WTC11 (cell line): ENCODE results near the gene ST6GALNAC3.
"Not testable (repeated sequence)": the region's sequence is repeated elsewhere in the genome, so short reads cannot be mapped to it uniquely, and the experiment has no call there.

Experiments used
- JUN ChIP-seq: sonication (generic); formaldehyde crosslinking; IDR thresholded peaks from 2 replicates; pipeline ENCODE4 v1.8.0; 2023; ENCODE audit warnings: mild to moderate bottlenecking, missing genetic modification reagents
- ZNF121 ChIP-seq: sonication (generic); formaldehyde crosslinking; IDR thresholded peaks from 2 replicates; pipeline ENCODE4 v1.8.0; 2023; ENCODE audit warnings: missing genetic modification reagents
- ZNF232 ChIP-seq: sonication (generic); formaldehyde crosslinking; IDR thresholded peaks from 2 replicates; pipeline ENCODE4 v1.8.0; 2022; ENCODE audit warnings: mild to moderate bottlenecking, missing genetic modification reagents
- TF ChIP-seq, protein P1 (sequence below): fragments of 200-600 bp; IDR thresholded peaks from 2 replicates; pipeline ENCODE4 v1.8.0; 2022; ENCODE audit warnings: antibody characterized with exemption
- TF ChIP-seq, protein P2 (sequence below): fragments of 250-450 bp; sonication (Bioruptor Pico); IDR thresholded peaks from 2 replicates; pipeline ENCODE4 v1.9.0; 2021; ENCODE audit warnings: mild to moderate bottlenecking
- TF ChIP-seq, protein P3 (sequence below): sonication (generic); formaldehyde crosslinking; IDR thresholded peaks from 2 replicates; pipeline ENCODE4 v1.8.1; 2022; ENCODE audit warnings: low read depth, missing genetic modification reagents, borderline replicate concordance

DNA sequence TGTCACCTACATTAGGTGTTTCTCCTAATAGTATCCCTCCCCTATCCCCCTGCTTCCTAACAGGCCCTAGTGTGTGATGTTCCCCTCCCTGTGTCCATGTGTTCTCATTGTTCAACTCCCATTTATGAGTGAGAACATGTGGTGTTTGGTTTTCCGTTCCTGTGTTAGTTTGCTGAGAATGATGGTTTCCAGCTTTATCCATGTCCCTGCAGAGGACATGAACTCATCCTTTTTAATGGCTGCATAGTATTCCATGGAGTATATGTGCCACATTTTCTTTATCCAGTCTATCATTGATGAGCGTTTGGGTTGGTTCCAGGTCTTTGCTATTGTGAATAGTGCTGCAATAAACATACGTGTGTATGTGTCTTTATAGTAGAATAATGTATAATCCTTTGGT, 267.3 kb downstream of the ST6GALNAC3 start:
- TF ChIP-seq, protein P1, sequence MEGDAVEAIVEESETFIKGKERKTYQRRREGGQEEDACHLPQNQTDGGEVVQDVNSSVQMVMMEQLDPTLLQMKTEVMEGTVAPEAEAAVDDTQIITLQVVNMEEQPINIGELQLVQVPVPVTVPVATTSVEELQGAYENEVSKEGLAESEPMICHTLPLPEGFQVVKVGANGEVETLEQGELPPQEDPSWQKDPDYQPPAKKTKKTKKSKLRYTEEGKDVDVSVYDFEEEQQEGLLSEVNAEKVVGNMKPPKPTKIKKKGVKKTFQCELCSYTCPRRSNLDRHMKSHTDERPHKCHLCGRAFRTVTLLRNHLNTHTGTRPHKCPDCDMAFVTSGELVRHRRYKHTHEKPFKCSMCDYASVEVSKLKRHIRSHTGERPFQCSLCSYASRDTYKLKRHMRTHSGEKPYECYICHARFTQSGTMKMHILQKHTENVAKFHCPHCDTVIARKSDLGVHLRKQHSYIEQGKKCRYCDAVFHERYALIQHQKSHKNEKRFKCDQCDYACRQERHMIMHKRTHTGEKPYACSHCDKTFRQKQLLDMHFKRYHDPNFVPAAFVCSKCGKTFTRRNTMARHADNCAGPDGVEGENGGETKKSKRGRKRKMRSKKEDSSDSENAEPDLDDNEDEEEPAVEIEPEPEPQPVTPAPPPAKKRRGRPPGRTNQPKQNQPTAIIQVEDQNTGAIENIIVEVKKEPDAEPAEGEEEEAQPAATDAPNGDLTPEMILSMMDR: not testable (repeated sequence)
- not testable (repeated sequence) for TF ChIP-seq ZNF232, JUN, ZNF121 (CRISPR knock-in tag)
- TF ChIP-seq, protein P2, sequence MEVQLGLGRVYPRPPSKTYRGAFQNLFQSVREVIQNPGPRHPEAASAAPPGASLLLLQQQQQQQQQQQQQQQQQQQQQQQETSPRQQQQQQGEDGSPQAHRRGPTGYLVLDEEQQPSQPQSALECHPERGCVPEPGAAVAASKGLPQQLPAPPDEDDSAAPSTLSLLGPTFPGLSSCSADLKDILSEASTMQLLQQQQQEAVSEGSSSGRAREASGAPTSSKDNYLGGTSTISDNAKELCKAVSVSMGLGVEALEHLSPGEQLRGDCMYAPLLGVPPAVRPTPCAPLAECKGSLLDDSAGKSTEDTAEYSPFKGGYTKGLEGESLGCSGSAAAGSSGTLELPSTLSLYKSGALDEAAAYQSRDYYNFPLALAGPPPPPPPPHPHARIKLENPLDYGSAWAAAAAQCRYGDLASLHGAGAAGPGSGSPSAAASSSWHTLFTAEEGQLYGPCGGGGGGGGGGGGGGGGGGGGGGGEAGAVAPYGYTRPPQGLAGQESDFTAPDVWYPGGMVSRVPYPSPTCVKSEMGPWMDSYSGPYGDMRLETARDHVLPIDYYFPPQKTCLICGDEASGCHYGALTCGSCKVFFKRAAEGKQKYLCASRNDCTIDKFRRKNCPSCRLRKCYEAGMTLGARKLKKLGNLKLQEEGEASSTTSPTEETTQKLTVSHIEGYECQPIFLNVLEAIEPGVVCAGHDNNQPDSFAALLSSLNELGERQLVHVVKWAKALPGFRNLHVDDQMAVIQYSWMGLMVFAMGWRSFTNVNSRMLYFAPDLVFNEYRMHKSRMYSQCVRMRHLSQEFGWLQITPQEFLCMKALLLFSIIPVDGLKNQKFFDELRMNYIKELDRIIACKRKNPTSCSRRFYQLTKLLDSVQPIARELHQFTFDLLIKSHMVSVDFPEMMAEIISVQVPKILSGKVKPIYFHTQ (CRISPR knock-in tag): not testable (repeated sequence)
- TF ChIP-seq, protein P3, sequence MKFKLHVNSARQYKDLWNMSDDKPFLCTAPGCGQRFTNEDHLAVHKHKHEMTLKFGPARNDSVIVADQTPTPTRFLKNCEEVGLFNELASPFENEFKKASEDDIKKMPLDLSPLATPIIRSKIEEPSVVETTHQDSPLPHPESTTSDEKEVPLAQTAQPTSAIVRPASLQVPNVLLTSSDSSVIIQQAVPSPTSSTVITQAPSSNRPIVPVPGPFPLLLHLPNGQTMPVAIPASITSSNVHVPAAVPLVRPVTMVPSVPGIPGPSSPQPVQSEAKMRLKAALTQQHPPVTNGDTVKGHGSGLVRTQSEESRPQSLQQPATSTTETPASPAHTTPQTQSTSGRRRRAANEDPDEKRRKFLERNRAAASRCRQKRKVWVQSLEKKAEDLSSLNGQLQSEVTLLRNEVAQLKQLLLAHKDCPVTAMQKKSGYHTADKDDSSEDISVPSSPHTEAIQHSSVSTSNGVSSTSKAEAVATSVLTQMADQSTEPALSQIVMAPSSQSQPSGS (CRISPR knock-in tag): not testable (repeated sequence)
